Caco-2 (cell line): ENCODE results near the gene TMEM169. TPM values are rescaled to one million over a fixed set of nuclear protein-coding genes. Genes with fewer than 3 reads are reported as not detected.

Experiments
- BruUV-seq: library from RNA; stranded (reverse); fragments of 400-500 nt; replicated peaks from 2 replicates; lab custom pipeline; 2021; lab: Mats Ljungman, UMichigan
- CTCF ChIA-PET: fragments of 300-600 bp; sonication (Branson Sonifier 250); formaldehyde crosslinking; loops from one replicate; lab custom pipeline; 2022; ENCODE audit warnings: antibody characterized with exemption; lab: Charles Lee
- POLR2A ChIA-PET: fragments of 300-600 bp; sonication (Branson Sonifier 250); formaldehyde crosslinking; loops from one replicate; lab custom pipeline; 2022; ENCODE audit warnings: antibody characterized with exemption; lab: Charles Lee
- DNase-seq, 2 experiments: peaks; one replicate each; pipeline versions ENCODE4 v3.0.0 to v3.0.0-alpha.2; 2020 to 2022
- H3K27me3 ChIP-seq: replicated peaks from 2 replicates; pipeline ENCODE4 v1.6.0; 2011; ENCODE audit warnings: low read length; ENCODE audit not compliant: control insufficient read depth, insufficient read depth
- H3K36me3 ChIP-seq: 2 replicates; pipeline ENCODE4 v1.5.1; 2011; ENCODE audit warnings: low read length; ENCODE audit not compliant: control insufficient read depth, insufficient read depth
- H3K4me1 ChIP-seq: fragments of 250-450 bp; sonication (Bioruptor Pico); 2 replicates; pipeline ENCODE4 v1.5.1; 2020; ENCODE audit warnings: mild to moderate bottlenecking
- H3K4me3 ChIP-seq: 2 replicates; pipeline ENCODE4 v1.5.1; 2011; ENCODE audit warnings: low read depth, mild to moderate bottlenecking, control low read depth, low read length
- H3K9me3 ChIP-seq: fragments of 250-450 bp; sonication (Bioruptor Pico); 2 replicates; pipeline ENCODE4 v1.5.1; 2020; ENCODE audit warnings: mild to moderate bottlenecking, moderate library complexity
- H3K27ac Mint-ChIP-seq: one replicate; pipeline ENCODE4 v1.8.0; 2022; ENCODE audit warnings: mixed read lengths; ENCODE audit not compliant: unreplicated experiment
- H3K27me3 Mint-ChIP-seq: one replicate; pipeline ENCODE4 v1.8.0; 2022; ENCODE audit warnings: mixed read lengths; ENCODE audit not compliant: insufficient read depth, unreplicated experiment
- H3K36me3 Mint-ChIP-seq: one replicate; pipeline ENCODE4 v1.8.0; 2022; ENCODE audit warnings: mild to moderate bottlenecking, mixed read lengths; ENCODE audit not compliant: insufficient read depth, unreplicated experiment
- H3K4me1 Mint-ChIP-seq: one replicate; pipeline ENCODE4 v1.8.0; 2022; ENCODE audit warnings: low read depth, mixed read lengths; ENCODE audit not compliant: unreplicated experiment
- H3K4me3 Mint-ChIP-seq: one replicate; pipeline ENCODE4 v1.8.0; 2022; ENCODE audit warnings: mild to moderate bottlenecking, moderate library complexity, mixed read lengths; ENCODE audit not compliant: unreplicated experiment
- H3K9me3 Mint-ChIP-seq: one replicate; pipeline ENCODE4 v1.8.0; 2022; ENCODE audit warnings: mixed read lengths; ENCODE audit not compliant: unreplicated experiment
- intact Hi-C: fragments of 100-400 bp; cut with micrococcal nuclease; formaldehyde crosslinking; loops from one replicate; pipeline ENCODE4 v1.10.0; 2022; ENCODE audit not compliant: unreplicated experiment
- total RNA-seq: library from RNA; stranded (reverse); gene quantifications from 2 replicates; pipeline ENCODE4 v1.2.3, GENCODE V29; 2022
- TF ChIP-seq, protein P1 (sequence below), 2 experiments: fragments of 200-600 bp in 1 of 2; IDR thresholded peaks; 1 replicate in 1 of 2; 2 replicates in 1 of 2; pipeline versions ENCODE4 v1.5.1 to v1.8.0; 2011 to 2022; ENCODE audit warnings: antibody characterized with exemption in 1 of 2, control low read depth in 1 of 2, inconsistent platforms in 1 of 2, low read depth in 1 of 2, low read length in 1 of 2, mild to moderate bottlenecking in 1 of 2, moderate library complexity in 1 of 2; ENCODE audit not compliant: insufficient read depth in 1 of 2, severe bottlenecking in 1 of 2, unreplicated experiment in 1 of 2

TMEM169 gene
- total RNA-seq, 1 experiment from 2014 or later = 1.3 TPM

DNA sequence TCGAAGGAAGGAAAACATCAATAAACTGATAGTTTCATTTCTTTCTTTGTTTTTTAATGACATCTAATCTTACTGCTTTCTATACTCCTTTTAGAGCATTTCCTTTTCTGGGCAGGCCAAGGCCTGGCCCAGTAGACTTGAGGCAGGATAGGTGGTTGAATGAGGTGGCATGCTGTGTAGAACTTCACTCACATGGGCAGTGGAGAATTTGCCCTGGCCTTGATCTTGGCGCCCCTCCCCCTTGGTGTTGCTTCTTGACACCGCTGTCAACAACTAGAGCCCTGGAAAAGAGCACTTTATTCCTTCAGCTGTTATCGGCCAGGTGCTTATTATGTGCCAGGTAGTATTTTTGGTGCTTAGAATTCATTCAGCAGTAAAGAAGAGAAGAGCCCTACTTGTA lies 64.9 kb downstream of the TMEM169 start:
- H3K36me3 Mint-ChIP-seq = peaks cover 36% of the 10 kb centered on the region
- no peak overlapping the region for H3K27ac Mint-ChIP-seq
- H3K36me3 ChIP-seq = peaks cover 2% of the 10 kb centered on the region; the same call in 1 of the 2 replicates
- H3K9me3 Mint-ChIP-seq = no peaks in the 10 kb centered on the region
- no TSS peak for BruUV-seq
- no peak for DNase-seq
- H3K27me3 Mint-ChIP-seq = no peaks in the 10 kb centered on the region
- no peaks in the 10 kb centered on the region for H3K4me1 ChIP-seq
- peaks cover 6% of the 10 kb centered on the region for H3K4me1 Mint-ChIP-seq
- no peak overlapping the region for H3K4me3 Mint-ChIP-seq
- no peak overlapping the region for H3K4me3 ChIP-seq
- no peaks in the 10 kb centered on the region for H3K9me3 ChIP-seq
- no peaks in the 10 kb centered on the region for H3K27me3 ChIP-seq
- TF ChIP-seq, protein P1, sequence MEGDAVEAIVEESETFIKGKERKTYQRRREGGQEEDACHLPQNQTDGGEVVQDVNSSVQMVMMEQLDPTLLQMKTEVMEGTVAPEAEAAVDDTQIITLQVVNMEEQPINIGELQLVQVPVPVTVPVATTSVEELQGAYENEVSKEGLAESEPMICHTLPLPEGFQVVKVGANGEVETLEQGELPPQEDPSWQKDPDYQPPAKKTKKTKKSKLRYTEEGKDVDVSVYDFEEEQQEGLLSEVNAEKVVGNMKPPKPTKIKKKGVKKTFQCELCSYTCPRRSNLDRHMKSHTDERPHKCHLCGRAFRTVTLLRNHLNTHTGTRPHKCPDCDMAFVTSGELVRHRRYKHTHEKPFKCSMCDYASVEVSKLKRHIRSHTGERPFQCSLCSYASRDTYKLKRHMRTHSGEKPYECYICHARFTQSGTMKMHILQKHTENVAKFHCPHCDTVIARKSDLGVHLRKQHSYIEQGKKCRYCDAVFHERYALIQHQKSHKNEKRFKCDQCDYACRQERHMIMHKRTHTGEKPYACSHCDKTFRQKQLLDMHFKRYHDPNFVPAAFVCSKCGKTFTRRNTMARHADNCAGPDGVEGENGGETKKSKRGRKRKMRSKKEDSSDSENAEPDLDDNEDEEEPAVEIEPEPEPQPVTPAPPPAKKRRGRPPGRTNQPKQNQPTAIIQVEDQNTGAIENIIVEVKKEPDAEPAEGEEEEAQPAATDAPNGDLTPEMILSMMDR (IDR thresholded peaks at IDR 0.05; ENCODE audit: insufficient read depth in 1 of 2, low read depth in 1 of 2, low read length in 1 of 2, severe bottlenecking in 1 of 2, unreplicated experiment in 1 of 2) = no peak
- intact Hi-C loops = no loop called here
- ChIA-PET POLR2A (no interaction called here), CTCF (no interaction called here)

DNA sequence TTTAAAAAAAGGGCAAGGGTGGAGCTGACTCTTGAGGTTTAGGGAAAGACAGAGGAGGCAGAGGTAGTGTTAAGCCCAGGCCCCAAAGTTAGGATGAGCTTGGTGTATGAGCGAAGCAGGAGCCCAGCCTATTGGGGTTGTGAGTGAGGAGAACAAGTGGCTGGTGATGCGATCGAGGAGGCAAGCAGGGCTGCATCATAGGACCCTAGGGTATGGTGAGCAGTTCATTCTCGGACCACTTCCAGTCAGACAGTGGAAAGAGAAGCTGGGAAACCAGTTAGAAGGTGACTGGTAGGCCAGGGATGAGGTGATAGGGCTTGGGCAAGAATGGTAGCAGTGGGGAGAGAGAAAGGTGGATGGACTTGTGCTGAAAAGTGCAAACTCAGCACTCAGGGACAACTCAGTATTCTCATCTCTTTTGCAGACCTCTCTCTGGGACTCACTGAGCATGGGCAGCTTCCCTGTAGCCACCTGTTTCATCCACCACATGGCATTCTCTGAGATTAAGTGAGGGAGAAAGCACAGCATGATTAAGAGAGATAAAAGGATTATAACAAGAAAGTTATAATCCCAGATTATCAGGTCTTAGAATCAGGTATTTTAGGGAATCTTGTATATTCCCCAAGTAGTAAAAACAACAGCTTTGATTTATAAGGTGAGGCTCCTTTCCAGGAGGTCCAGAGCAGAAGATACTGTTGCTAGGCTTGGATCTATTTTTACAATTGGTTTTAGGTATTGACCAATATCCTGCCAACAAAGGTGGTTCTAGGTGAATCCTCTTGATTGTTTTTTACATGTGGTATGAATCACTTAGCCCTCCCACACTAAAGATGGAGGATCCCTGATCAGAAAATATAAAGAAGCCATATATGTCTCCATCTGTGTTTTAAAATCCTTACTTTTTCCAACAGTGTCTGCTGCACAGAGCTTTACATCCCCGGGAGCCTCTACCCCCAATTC lies 65.7 kb downstream of the TMEM169 start:
- BruUV-seq = no TSS peak
- Histone ChIP-seq H3K4me1 (no peaks in the 10 kb centered on the region), H3K4me3 (no peak overlapping the region), H3K9me3 (no peaks in the 10 kb centered on the region), H3K27me3 (no peaks in the 10 kb centered on the region), H3K36me3 (peaks cover 4% of the 10 kb centered on the region; the same call in 1 of the 2 replicates)
- TF ChIP-seq, protein P1 (IDR thresholded peaks at IDR 0.05; ENCODE audit: insufficient read depth in 1 of 2, low read depth in 1 of 2, low read length in 1 of 2, severe bottlenecking in 1 of 2, unreplicated experiment in 1 of 2) = no peak
- H3K4me1 Mint-ChIP-seq = peaks cover 6% of the 10 kb centered on the region
- no peaks in the 10 kb centered on the region for H3K27me3 Mint-ChIP-seq
- CTCF ChIA-PET = no interaction called here
- no peak overlapping the region for H3K4me3 Mint-ChIP-seq
- POLR2A ChIA-PET = no interaction called here
- peaks cover 41% of the 10 kb centered on the region for H3K36me3 Mint-ChIP-seq
- H3K27ac Mint-ChIP-seq = no peak overlapping the region
- no peak for DNase-seq
- H3K9me3 Mint-ChIP-seq = no peaks in the 10 kb centered on the region
- intact Hi-C loops = no loop called here

DNA sequence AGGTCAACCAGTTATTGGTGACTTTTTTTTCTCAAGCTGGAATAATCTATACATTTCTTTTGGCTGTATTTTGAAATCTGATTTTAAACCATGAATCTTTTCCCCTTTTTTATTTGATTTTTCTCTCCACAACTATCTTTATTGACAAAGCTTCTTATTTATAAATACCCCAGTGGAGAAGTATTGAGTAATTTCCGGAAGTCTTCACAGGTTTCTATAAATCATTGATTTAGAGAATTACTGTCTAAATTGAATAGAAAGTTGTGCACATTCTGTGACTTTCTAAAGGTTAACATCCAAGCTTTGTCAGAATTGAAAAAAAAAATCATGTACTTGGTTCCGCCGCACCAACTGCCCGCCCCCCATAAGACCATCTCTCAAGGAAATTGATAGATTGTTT lies 67.3 kb downstream of the TMEM169 start:
- TF ChIP-seq, protein P1 (IDR thresholded peaks at IDR 0.05; ENCODE audit: insufficient read depth in 1 of 2, low read depth in 1 of 2, low read length in 1 of 2, severe bottlenecking in 1 of 2, unreplicated experiment in 1 of 2) = no peak
- no peak overlapping the region for H3K4me3 ChIP-seq
- Mint-ChIP-seq H3K4me3 (no peak overlapping the region), H3K27ac (no peak overlapping the region), H3K4me1 (peaks cover 6% of the 10 kb centered on the region), H3K27me3 (no peaks in the 10 kb centered on the region), H3K36me3 (peaks cover 51% of the 10 kb centered on the region), H3K9me3 (no peaks in the 10 kb centered on the region)
- no peak for DNase-seq
- BruUV-seq = no TSS peak
- intact Hi-C loops = no loop called here
- no peaks in the 10 kb centered on the region for H3K4me1 ChIP-seq
- H3K36me3 ChIP-seq = peaks cover 5% of the 10 kb centered on the region; the same call in 1 of the 2 replicates
- CTCF ChIA-PET = no interaction called here
- no peaks in the 10 kb centered on the region for H3K9me3 ChIP-seq
- no peaks in the 10 kb centered on the region for H3K27me3 ChIP-seq
- POLR2A ChIA-PET = no interaction called here
